CD4-positive, alpha-beta T cell treated with Interferon alpha-2 for 1 hour (primary cell): ENCODE data around the gene ANKS1A.

Experiments used
- DNase-seq, 2 donors: peaks; one replicate each; pipeline ENCODE4 v3.0.0-alpha.2; 2020 to 2022

Gene ANKS1A

DNA sequence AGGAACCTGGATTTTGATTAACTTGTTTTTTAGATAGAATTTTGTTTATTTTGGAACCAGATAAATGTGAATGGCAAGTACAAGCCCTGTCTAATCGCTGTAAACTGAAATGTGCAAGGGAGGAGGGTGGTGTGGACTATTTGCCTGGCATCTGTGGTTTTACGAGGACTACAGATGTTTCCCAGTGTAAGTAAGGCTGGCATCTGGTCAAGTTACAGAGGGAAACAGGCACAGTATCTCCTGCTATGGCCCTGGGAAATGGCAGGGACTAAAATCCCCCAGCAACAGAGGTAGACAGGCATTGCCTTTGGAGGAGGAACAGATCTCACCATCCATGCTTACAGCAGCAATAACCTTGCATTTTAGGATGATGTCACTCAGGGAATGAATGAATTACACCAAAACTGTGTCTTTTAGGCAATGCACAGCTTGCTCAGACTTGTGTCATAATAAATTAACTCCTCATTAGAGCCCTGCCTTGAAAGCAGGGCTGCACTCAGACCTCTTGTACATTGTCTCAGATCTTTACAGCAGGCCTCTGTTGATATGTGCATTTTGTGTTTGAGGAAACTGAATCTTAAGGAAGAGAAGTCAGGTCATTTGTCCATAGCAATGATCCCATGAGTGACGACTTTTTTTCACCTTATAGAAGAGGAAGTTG is 155.8 kb downstream of the ANKS1A start:
- no peak for DNase-seq

DNA sequence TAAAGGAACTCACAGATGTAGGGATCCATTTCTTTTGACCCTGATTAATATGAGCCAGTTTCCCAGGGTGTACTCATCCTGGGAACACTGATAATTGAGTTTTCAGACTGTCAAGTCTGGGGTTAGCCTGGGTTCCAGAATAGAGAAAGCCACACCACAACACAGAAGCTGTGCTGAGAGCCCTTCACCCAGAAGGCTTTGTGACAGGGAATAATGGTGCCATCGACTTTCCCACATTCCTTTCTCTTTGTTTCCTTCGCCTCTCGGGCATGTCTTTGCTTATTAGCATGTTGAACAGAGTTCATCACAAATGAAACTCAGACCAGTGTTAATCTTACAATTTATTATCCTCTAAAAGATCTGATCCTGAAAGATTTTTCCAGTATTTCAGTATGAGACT is 157.0 kb downstream of the ANKS1A start:
- no peak for DNase-seq

DNA sequence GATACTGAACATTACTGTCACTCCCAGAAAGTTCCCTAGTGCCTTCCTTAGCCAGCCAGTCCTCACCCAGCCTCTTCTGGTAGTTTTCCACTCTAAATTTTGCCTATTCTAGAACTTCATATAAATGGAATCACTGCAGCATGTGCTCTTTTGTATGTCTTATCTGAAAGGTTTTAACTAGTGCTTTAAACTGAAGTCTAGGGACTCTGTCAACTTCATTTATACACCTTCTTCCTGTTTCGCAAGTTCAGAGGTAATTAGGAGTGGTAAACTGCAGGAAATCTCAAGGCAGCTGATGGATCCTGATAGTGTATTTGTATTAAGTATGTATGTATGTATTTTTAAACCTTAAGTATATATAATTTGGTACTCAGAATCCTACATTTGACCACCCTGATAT is 157.8 kb downstream of the ANKS1A start:
- no peak for DNase-seq

DNA sequence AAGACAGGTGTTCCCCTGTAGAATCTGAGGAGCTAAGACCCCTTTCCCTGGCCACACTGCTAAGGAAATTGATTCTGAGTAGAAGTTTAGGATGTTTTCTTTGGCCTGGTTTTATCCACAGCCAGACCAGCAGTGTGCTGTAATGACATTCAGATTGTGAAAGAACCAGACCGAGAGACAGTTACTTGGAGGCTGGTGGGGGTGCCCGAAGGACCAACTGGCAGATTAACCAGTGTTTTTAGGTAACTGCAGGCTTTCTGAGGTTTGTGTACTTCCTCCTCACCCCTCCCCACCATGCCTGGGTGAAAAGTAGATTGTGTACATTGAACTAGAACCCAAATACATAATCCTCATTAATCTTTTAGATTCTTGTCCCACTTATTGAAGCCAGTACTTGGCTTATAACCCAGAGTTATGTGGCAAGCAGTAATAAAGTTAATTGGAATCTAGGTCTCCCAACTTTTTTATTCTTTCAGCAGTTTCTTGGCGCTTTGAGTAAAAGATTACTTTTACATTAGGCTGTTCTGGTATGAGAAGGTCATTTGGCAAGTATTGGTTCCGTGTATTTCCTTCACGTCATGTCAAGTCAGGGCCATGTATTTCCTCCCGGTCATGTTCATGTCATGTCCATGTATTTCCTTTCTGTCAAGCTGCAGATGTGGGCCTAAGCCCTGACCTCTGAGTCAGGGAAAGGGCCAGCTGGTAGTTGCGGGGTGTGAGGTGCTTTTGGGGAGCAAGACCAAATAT is 158.4 kb downstream of the ANKS1A start:
- DNase-seq, result no peak

DNA sequence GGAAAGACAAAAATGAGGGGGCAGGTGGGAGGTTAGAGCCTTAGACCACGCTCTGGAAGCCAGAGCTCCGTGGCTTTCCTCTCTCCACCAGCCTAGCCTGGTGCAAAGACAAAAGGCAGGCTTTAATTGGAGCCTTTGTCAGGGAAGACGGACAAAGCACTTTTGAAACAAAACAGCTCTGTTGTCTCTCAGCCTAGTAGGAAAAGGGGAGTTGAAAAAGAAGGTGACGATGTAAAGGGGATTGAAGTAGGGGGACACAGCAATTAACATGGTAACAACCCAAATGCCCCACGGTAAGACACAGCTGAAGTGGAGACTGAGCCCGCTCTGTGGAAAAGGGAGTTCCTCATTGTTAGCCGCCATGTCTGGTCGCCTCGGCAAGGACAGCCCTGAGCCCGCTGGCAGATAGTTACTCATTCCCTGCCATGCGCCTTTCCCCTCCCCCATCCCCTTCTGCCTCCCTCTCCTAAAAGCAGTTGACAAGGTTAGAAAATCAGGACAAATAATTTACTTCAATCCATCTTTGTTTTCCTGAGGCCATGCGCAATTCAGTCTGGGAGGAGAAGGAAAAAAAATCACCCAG is 159.1 kb downstream of the ANKS1A start:
- DNase-seq, result peak in 1 of 2 donors; percentile 22

DNA sequence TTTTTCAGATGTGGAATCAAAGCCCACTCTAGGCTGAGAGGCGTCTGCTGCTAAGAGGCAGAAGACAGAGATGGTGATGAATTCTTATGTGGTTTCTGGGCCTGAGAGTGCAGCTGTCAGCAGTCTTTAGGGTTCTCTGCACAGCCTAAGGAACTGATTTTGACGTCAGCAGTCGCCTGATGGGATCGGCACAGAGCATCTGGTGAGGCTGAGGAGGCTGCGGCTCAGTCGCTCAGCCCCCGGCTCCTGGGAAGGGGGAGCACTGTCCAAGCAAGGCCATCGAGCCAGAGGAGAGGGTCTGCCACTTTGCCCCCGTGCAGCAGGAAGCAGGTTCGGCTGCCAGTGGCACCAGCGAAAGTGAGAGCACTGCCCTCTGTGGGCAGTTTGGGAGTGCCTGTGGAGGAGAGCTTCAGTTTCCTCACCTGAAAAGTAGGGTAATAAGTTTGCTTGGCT is 159.6 kb downstream of the ANKS1A start:
- peak; percentile 15 to 26 for DNase-seq

DNA sequence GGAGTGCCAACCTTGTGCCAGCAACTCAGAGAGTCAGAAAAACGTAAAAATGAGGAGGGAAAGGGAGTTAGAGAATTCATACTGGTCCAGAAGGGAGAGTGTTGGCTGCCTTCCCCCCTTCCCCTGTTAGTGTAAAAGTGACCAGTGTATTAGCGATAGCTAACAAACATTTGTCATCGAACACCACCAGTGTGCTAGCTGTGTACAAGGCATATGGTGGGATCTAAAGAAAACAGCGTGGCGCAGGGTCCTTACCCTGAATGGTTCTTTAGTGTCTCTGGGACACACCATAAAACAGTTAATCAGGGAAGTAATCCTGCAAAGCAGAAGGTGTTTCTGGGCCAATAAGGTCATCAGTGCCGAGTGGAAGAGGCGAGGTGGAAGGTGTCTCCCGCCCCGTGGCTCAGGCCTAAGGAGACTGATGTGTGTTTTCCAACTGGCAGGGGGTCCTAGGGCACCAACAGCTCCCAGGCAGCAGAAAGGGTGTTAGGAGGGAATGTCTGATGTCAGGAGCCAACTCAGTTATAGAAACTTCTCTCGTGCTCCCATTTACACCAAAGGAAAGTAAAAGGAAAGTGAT is 160.2 kb downstream of the ANKS1A start:
- no peak for DNase-seq

DNA sequence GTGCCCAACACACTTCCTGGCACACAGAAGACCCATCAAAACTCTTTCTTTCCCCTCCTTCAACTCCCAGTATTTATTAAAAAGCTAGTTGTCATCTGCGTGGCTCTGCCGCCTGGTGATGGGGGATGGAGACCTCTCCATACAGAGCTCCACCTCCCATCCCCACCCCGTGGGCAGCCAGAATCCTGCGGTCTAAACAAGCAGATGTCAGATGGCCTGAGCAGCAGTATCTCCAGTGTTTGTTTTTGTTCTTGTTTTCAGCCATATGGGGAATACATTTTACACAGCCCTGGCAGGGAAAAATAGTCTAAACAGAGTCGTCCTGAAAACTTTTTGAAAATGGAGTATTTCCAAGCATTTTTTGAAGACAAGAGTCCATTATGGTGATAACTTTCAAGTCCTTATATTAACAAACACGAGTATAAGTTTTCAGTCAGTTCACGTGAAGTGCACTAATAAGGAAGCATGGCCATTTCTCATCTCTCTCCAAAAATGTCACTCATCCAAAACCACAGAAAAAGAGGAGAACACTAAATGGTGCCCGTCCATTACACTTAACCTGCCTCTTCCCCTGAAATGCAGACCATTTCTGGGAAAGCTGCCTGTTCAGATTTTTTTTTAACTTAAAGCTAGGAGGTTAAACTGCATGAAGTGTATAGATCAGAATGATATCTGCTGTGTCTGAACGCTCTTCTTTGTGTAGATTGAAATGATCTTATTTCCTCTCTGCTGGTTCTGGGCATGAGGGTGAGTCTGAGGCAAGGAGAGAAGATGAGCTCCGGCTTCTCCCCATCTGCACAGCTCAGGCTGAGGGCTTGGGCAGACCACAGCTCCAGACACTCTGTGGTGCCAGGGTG is 161.1 kb downstream of the ANKS1A start:
- DNase-seq, result no peak

DNA sequence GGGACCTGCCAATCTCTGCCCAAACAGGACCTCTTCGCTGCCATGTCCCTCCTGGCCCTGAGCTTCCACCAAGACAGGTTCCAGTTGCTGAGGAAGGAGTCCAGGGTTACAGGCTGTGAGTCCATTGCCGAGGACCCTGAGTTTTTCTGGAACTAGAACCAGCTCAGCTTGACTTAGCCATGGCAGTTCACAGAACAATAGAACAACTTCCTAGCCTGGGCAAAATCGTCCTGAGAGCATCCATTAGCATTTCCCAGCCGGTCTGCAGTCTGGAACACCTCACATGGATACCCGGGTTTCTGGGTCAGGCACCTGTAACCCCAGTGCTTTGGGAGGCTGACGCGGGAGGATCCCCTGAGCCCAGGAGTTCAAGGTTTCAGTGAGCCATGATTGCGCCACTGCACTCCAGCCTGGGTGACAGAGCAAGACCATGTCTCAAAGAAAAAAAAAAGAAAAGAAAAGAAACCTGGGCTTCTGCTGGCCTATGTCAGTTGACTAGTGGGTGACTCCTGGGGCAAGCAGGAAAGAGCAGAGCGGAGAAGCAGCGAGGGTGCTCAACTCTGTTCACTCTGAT is 161.8 kb downstream of the ANKS1A start:
- DNase-seq, result no peak

DNA sequence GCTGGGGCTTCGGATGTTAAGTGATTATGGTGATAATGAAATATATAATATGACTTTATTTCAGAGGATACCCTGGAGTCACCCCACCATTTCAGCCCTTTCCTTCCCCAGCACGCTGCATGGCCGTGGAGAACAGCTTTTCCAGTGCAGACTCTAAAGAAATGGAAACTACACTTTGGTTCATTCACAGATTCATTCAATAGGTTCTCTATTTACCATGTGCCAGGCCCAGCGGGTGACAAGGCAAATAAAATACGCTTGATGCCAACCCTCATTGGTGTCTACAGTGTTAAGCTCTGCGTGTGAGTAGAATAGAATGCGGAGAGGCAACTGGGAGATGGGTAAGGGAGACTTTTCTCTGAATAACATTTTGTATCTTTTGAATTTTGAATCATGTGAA is 162.3 kb downstream of the ANKS1A start:
- DNase-seq, result no peak

DNA sequence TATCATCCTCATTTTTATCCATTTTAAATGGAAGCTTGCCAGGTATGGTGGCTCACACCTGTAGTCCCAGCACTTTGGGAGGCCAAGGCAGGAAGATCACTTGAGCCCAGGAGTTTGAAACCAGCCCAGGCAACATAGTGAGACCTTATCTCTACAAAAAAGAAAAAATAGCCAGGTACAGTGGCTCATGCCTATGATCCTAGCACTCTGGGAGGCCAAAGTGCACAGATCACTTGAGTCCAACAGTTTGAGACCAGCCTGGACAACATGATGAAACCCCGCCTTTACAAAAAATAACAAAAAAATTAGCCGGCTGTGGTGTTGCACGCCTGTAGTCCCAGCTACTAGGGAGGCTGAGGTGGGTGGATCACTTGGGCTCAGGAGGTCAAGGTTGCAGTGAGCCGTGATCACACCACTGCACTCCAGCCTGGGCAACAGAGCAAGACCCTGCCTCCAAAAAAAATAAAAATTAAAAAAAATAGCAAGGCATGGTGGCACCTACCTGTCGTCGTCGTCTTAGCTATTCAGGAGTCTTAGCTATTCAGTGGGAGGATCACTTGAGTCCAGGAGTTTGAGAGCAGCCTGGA is 163.0 kb downstream of the ANKS1A start:
- no peak for DNase-seq

DNA sequence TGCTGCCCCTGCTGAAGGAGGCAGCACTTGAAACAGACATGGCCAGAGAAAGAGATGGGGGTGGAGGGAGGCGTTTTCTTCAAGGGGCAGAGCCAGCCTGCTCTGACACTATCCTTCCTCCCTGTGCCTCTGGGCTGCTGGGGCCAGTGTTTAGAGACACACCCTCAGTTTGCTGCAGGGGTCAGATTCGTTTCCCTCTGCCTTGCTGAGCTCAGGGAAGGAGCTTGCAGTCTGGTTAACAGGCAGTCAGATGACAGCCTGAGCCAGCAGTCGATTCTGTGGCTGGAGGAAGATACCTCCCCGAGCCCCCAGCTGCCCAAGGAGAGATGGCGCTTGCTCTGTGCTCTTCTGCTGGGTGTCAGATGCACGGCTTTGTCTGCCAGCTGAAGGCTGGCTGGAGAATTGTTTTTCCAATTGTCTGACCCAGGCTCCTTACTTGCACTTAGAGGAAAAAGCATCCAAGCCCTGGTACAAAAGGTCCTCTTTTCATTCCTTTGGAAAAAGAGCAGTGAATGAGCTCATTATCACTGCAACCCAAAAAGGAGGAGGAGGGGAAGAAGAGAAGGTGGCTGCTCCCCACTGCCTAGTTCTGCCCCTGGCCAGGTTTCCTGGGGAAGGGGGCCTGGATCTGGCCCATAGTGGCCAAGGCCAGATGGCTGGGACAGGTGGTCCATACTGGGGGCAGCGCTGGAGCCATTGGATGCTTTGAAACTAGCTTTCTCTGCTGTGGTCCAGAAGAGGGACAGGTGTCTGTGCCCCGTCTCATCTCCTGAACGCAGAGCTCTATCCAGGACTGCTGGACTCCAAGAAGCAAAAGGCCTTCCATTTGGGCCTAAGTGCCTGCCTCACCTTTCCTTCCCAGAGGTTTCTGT is 163.9 kb downstream of the ANKS1A start:
- DNase-seq, result peak; percentile 9 to 23

DNA sequence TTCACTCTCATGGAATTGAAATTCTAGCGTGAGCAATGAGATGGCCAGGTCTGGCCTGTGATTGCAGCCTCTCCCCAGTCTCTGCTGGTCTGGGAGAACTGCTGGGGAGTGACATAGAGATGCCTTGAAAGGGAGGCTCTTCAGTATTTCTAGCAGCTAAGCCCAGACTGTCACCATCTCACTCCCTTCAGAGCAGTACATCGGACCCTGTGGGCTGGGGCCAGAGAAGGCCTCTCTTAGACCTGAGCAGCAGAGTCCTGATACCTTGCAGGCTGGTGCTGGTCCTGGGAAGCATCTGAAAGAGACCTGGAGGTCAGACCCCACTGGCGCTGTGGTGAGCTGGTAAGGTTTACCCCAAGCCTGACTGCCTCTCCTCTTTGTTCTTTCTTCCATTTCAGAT is 164.6 kb downstream of the ANKS1A start:
- DNase-seq, result no peak

DNA sequence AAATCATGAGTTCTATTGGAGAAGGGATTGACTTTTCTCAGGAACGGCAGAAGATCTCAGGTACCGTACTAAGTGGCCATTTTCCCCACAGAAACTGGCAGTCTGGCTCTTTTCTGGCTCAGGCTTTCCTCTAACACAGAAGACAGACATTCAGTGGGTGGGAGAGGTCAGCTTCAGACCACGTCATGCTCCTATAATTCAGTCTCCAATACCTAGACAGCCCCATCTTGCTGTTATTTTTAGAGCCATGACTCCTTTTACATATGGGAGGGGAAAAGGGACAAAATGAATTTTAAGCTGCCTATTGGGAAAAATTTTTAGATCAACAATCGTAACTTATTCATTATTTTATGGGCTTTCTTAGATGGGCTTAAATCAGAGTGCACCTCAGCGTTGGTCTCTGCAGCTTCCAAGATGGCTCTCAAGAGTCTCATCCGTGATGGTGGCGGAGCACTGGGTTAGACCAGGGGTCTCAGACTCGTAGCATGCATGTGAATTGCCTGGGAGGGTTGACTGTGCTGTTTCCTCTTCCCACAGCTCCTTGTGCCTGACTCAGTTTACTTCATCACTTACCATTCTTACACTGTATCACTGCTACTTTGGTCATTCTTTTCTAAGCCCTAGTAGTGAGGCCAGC is 165.2 kb downstream of the ANKS1A start:
- DNase-seq, result no peak

DNA sequence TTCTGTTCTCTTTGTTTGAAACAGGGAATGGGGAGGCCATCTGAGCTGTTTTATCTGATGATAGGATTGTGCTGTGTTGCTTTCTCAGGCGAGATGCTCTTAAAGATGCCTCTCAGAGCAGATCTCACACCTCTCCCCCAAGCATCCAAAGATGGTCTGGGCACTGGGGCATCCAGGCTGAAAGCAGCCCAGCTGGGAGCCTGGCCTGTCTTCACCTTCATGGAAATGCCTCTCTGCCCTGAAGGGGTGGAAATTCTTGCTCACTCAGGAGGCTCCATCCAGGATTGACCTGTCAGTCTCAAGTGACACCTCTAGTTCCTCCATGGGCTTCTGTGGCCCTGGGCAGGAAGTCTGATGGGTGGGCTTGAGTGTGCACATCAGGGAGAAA is 165.7 kb downstream of the ANKS1A start:
- DNase-seq, result no peak

DNA sequence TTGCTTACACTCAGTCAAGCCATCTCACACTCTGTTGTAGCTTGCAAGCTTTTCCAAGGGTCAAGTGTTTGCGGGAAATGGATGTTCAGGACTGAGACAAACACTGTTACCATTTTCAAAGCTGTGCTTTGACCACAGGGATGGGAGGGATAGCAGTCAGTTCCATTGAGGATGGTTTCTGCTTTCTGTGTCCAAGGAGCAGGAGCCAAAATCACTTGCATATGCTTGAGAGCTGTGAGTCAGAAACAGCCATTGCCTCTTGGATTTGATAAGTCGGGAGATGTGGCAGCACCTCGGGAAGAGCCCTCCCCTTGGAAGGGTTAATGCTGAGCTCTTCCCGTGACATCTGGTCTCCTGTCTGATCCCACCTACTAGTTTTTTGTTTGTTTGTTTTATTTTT is 166.8 kb downstream of the ANKS1A start:
- no peak for DNase-seq

DNA sequence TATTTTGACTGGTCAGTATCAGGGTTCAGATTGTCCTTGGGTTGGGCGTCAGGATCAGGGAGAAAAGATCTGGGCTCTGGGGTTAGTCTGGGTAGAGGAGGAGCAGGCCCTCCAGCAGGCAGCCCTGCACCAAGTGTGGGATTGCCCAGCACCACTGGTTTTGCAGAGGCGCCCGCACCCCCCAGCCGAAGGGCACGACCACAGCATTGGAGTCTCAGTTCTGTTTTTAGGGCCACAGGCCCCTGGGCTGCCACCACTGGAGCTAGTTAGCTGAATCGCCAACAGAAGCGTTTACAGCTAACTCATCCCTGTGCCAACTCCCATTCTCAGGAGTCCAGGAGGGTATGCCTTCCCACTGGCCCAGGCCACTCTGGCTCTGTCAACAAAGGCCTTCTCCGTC is 167.9 kb downstream of the ANKS1A start:
- no peak for DNase-seq

DNA sequence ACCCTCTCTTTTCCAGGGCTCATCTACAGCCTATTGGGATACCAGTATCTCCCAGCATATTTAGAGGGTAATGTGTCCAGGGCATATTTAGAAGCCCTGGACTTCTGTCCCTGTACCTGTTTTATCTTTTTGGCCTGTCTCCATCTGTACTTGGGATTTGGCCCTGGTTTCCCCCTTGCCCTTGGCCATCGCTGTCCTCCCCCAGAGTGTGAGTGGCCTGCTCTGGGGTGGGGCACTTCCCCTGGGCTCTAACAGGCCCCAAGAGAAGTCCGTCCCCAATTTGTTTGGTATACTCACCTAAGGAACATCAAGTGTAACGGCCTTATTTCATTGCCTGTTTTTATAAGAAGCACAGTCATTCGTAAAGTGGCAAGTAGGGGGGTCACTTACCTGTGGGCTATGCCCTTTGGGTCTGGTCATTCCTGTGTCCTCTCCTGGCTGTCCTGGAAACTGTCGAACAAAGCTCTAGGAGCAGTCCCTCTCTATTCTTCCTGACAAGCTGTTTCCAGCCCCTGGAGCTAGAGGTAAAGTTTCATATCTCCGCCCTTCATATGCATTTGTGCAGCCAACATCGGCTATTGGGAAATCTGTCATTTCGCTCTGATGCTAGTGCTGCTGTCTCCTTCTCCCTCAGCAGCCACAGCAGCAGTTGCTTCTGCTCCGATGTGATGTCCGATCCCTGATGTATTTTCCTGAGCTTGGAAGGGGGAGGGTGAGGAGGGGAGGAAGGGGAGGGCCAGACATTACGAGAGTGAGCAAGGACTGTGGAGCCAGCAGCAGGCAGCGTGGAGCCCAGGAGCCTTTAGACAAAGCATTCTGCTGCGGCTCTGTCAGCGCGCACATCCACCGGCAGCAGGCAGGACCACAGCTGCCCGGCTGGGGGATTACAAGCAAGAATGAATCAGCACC is 168.6 kb downstream of the ANKS1A start:
- no peak for DNase-seq

DNA sequence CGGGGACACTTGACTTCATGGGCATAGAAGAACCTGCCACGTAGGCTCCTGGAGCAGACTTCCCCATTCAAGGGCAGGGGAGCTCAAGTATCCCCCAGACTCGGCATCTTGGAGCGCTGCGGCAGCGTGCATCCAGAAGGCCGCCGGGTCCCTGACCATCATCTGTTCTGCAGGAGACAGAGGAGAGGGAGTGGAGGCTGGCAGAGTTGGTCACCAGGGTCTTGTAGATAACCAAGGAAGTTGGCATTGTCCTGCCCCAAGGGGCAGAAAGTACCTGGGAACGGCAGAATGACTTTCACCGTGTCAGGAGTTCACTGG is 169.3 kb downstream of the ANKS1A start:
- no peak for DNase-seq
